ENCODE data around the gene DENND2A.
"Not testable (repeated sequence)": the region's sequence is repeated elsewhere in the genome, so short reads cannot be mapped to it uniquely, and the experiment has no call there.

DENND2A gene

DNA sequence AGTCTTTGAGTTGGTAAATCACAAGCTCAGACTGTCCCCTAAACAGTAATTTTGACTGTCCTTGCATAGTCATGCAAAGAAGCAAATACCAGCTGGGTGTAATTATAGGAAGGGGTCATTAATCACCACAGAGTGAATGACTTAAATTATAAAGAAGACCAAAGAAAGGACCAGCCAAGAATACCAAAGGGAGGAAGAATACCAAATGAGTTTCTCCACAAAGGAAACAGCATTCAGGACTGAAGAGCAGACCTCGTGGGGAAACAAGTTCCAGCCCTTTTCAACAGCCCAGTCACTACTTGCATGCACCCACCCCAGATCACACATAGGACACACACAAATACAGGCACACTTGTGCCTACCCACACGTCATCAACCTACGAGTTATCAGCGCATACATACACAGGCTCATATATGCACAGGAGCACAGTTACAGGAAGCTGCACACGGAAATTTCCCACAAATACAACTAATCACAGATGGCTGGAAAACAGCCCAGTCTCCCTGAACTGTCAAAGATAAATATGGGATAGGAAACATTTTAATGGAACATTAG lies 77.6 kb downstream of the DENND2A start:
- intact Hi-C loops (cut with DNase I), result no loop called here
- peak in 2 of 10 donors; percentile 7 to 21 for DNase-seq

DNA sequence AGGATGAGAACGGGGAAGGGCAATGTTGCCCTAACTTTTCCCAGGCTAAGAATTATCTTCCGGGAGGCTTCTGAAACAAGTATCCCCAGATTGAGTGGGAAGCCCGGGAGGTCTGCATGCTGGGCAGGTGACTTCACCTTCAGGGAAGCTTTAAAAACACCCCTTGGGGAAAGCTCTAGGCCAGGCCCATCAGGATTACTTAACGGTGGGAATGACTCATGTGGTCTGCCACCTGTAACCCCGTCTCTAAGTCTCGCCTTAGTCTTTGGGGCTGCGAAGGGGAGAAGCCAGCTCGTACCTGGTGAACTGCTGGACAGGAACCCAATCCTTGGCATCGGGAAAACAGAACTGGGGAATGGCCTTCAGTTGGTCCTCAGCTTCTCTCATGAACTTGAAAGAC lies 81.2 kb downstream of the DENND2A start:
- peak in 2 of 10 donors; percentile 25 to 27 for DNase-seq
- intact Hi-C loops (cut with DNase I), result no loop called here

DNA sequence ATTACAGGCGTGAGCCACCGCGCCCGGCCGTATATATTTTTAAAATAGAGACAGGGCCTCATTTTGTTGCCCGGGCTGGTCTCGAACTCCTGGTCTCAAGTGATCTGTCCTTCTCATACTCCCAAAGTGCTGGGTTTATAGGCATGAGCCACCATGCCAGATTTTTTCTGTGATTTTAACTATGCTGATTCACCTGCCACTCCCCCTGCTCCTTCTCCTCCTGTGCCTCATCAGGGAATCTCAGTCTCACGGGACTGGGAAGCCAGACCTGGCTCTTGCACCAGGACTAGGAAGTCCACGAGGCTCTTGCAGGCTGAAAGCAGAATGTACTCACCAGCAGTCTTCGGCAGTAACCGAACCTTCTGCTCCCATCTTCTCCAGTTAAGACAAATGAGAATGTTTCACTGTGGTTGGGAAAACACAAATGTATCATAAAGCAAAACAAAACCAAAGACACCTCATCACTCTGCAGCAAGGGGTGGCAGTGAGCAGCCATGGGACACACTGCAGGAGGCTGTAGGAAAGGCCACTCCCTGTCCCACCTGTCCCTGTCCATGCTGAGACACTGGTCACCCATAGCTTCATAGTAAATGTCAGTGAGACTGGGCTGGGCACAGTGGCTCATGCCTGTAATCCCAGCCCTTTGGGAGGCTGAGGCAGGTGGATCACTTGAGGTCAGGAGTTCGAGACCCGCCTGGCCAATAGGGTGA lies 82.6 kb downstream of the DENND2A start:
- intact Hi-C loops (cut with DNase I), result no loop called here
- peak in 2 of 10 donors; percentile 18 to 25 for DNase-seq

DNA sequence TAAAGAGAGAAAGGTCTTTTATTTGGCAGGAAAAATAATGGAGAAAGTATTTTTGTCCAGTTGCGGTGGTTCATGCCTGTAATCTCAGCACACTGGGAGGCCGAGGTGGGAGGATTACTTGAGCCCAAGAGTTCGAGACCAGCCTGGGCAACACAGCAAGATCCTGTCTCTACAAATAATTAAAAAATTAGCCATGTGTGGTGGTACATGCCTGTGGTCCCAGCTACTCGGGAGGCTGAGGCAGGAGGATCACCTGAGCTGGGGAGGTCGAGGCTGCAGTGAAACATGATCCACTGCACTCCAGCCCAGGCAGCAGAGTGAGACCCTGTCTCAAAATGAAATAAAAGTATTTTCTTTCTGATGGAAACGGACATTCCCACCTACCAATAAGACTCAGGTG lies 83.5 kb downstream of the DENND2A start:
- intact Hi-C loops (cut with DNase I), result no loop called here
- DNase-seq, result peak in 2 of 10 donors; percentile 20 to 52

DNA sequence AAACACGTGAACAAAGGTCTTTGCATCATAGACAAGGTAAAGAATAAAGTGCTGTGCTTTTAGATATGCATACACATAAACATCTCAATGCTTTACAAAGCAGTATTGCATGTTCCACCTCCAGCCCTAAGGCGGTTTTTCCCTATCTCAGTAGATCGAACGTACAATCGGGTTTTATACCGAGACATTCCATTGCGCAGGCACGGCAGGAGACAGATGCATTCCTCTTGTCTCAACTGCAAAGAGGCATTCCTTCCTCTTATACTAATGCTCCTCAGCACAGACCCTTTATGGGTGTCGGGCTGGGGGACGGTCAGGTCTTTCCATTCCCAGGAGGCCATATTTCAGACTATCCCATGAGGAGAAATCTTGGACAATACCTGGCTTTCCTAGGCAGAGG lies 87.4 kb downstream of the DENND2A start:
- peak in 1 of 10 donors; percentile 5 for DNase-seq
- intact Hi-C loops (cut with DNase I), result not testable (repeated sequence)

DNA sequence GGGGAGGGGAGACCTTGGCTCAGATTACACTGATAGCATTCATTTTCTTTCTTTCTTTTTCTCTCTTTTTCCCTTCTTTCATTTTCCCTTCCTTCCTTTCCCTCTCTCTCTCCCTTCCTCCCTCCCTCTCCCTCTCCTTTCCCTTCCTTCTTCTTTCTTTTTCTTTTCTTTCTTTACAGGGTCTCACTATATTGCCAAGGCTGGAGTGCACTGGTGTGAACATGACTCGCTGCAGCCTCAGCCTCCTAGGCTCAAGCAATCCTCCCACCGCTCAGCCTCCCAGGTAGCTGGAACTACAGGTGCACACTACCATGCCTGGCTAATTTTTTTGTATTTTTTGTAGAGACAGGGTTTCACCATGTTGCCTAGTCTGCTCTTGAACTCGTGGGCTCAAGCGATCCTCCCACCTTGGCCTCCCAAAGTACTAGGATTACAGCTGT lies 88.4 kb downstream of the DENND2A start:
- intact Hi-C loops (cut with DNase I), result no loop called here

DNA sequence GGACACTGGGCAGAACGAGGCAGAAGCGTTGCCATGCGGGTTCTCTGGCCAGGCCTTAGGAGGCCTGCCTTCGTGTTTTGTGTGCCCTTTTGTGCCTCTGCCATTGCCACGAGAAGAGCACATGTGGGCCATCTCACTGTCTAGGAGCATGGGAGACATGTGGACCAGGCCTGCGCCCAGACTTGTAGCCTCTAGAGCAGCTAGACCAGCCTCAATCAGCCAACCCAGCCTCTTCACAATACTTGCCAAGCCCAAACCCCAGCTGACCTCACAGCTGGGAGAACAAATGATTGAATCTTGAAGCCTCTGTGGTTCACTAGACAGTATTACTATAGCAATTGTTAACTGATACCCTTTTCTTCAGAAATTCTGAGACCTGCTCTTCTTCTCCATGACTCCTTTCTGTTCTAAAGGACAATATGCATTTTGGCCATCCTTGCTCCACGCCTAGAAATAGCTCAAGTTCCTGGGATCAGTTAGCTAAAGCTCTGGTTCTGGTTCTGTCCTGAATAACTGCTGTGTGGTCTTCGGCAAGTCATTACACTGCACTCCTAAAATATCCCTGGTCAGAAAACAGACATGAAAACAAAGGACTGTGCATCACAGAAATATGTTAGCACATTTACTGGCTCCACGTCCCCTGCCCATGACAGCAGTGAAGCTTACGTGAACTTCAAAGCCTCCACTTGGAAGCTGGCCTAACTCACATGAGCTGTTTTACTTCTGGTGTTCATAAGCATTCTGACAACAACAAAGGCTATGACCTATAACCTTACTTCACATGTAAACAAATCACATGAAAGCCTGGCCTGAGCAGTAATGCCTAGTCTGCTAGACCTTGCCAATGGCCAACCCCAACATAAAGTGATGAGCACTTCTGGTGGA lies 89.0 kb downstream of the DENND2A start:
- DNase-seq, result peak in 1 of 10 donors; percentile 53
- intact Hi-C loops (cut with DNase I), result no loop called here

More for the DNA sequence above, 88.4 kb downstream of the DENND2A start:
- peak in 1 of 10 donors; percentile 18 for DNase-seq

DNA sequence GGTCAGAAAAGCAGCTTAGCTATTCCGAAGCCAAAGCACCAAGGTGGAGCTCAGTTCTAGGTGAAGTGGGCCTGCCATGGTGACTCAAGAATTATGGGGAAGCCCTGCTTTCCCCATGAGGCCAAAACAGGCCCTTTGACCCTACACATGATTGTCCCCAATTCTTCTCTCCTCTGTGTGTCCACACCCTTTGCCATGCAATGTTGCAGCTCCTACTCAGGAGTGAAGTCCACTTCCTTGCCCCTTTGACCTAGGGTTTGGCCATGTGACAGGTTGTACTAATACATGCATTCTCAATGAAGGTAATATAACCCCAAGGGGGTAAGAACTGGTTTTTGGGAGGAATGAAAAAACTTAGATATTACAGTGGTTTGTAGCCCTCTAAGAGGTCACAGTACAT lies 93.7 kb downstream of the DENND2A start:
- intact Hi-C loops (cut with DNase I), result no loop called here
- DNase-seq, result no peak

DNA sequence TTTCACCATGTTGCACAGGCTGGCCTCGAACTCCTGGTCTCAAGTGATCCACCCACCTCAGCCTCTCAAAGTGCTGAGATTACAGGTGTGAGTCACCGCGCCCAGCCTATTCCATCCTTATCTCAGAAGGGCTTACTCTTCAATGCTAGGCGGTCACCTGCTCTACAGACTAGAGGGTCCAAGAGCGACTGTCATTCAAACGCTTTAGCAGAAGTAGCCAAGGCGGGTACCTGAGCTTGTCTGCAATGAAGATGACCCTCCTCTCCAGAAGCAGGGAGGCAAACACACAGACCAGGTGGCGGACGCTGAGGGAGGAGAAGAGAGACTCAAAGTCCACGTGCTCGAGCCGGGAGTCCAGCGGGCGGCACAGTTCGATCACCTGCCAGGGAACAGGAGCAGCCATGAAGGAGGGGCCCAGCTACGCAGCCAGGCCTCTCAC lies 96.2 kb downstream of the DENND2A start:
- DNase-seq, result peak in 2 of 10 donors; percentile 60 to 72
- intact Hi-C loops (cut with DNase I), result no loop called here

DNA sequence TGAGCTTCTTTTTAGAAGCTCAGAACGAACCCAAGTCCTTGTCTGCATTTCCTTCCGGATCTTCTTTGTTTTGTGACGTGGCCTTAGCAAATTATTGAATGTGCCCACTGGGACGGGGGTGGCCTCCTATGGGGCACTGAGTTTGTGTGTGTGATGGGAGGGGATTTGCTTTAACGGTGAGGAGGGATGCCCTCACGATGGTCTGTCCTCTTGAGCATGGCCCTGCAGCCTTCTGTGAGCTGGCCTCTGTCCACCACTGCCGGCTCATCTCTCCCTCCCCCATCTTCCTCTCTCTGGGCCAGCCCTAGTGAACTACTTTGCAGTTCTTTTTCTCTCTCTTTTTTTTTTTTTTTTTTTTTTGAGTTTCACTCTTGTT lies 98.4 kb downstream of the DENND2A start:
- intact Hi-C loops (cut with DNase I), result no loop called here

DNA sequence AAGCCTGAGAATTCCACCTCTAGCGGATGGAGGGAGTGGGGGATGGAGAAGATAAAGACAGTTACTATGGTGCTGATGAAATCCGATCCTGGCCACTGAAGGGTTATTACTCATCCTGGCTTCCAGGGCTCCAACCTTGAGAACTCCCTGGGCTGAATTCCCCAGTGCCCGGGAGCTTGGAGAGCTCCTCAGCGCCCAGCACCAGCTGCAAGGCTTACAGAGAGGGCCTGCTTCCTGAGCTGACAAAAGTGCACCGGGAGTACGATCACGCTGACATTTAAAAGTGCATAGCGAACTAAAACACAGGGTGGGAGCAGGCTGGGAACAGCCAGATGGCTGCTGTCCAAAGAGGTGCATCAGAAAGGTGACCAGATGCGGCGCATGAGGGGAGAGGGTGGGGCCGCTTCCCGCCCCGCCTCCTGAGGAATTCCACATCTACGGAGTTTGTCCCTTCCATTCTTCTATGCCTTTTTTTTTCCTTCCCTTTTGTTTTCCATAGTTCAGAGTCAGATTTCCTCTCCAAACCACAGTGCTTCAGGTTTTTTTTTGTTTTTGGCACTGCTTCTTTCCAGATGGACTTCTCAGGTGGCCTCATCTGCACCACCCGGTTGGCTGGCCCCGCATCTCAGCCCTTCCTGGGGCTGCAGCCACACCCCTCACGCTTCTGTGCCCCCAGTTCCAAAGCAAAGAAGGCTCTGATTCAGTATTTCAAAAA lies 98.9 kb downstream of the DENND2A start:
- peak in 2 of 10 donors; percentile 40 to 71 for DNase-seq
- intact Hi-C loops (cut with DNase I), result no loop called here

More for the DNA sequence above, 98.4 kb downstream of the DENND2A start:
- DNase-seq, result peak in 2 of 10 donors; percentile 74 to 82

DNA sequence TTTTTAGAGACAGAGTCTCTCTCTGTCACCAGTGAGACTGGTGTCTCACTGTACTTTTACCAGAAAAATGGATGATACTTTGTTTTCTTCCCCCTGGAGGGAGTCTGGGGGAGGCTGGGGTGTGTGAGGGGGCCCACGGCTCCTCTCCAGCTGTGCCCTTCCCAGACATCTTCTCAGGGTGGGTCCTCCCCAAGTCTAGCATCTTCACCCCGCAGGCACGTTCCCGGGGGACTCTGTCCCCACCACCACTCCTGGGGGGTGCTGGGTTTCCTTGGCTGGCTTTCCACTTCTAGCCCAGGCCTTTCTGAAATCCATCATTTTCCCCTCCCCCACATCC lies 99.5 kb downstream of the DENND2A start:
- intact Hi-C loops (cut with DNase I), result no loop called here
- peak in 2 of 10 donors; percentile 36 to 44 for DNase-seq

DNA sequence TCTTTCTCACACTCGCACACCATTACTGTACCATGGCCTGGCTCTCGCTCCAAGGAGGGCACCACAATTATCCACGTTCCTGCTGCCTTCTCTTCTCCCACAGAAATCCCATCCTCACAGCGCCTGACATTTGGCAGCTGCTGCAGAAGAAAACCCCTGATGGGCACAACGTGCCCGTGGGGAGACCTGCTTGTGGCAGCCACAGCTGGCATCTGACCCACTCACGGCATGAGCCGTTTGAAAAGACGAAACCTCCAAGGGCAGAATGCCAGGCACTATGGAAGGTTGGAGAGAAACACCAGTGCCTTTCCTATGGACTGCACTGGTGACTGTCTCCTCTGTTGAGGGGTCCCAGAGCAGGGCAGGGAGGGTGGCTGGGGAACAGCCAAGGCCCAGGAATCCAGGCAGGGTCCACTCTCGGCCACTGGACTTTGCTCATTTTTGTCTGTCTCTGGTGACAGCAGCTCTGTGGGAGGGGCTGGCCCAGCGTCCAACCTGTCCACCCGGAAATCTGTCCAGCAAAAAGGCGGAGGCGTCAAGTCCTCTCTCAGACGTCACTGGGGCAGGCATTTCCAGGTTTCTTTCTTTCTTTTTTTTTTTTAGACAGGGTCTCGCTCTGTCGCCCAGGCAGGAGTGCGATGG lies 100.4 kb downstream of the DENND2A start:
- intact Hi-C loops (cut with DNase I), result no loop called here

DNA sequence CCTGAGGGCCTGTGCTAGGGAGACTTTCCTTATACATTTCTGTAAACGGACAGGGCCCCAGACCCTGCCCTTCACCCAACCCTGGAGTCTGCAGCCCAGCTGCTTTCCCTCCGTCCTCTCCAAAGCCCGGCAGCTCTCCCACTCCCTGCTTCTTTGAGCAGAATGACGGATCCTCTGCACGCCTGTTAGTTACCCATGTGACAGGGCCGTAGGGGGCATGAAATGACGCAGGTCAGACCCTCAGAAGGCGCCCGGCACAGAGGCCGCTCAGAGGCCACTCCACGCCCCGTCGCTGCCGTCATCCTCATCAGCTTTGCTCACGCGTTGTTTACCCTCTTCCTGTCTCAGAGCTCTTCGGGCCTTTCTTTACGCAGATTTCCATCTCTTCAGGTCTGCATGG lies 101.2 kb downstream of the DENND2A start:
- intact Hi-C loops (cut with DNase I), result no loop called here
- DNase-seq, result peak in 2 of 10 donors; percentile 53 to 70

More for the DNA sequence above, 100.4 kb downstream of the DENND2A start:
- DNase-seq, result peak in 2 of 10 donors; percentile 36 to 46

DNA sequence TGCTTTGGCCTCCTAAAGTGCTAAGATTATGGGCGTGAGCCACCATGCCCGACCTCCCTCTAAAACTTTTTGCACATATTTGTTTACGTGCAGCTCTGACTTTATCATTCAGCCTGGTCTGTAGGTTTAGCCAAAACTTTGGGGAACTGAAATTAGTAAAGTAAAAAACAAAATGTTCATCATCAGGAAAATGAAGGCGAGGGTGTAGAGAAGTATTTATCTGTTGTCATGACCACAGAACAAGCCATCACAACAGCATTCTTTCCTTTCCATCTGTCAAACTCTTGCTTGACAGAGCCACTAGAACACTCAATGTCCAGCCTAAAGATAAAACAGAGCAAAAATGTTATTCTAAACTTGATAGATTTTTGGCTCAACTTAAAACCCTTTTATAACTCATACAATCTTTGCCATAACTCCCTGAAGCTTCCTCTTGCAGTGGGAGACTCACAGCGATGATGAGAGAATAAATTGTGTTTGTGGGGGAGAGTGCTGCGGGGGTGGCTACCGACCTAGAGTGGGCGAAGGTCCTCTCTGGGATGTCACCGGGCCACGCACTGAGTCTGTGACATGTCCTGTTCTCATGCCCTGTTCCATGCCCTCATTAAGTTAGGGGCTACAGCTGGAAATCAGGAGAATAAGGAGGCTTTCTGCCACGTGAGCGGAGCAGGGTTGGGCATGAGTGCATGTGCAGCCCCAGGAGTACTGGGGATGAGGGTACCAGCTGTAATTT lies 102.7 kb downstream of the DENND2A start:
- intact Hi-C loops (cut with DNase I), result no loop called here
- peak in 2 of 10 donors; percentile 52 to 58 for DNase-seq

DNA sequence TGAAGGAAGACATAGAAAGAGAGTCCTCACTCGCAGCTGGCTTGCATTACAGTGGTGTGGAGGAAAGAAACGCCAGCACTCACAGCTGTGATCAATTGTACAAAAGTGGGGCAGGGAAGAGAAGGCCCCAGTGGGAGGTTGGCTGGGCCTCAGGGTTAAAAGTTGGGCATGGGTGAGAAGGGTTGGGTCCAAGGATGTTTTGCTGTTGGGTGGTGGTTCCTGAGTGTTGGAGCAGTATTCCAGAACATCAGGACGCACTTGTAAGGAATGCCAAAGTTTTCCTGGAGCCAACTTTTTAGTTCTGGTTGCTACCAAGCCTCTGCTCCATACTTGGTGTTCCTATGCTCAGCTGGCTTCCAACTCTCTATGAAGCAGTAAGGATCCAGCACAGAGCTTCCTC lies 105.9 kb downstream of the DENND2A start:
- intact Hi-C loops (cut with DNase I), result no loop called here
- peak in 2 of 10 donors; percentile 9 to 22 for DNase-seq

DNA sequence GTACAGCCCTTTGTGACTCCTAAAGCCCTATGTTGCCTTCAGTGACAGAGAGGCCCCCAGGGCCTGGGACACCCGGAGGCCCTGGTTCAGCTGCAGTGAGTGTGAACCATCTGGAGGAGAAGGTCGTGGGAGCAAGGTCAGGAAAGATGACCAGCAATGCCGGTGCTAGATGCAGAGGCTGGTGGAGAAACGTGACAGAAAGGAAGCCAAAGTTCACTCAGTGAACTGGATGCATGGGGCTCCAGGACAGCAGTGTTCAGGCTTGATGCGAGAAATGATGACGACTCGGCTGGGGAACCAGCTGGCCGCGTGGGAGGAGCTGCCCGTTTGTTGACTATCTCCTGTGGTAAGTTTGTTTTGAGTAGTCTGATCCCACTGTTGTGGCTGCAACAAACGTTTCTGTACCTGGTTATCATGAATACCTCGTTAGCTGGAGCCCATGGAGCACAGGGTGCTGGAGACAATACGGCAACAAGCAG lies 107.2 kb downstream of the DENND2A start:
- peak in 2 of 10 donors; percentile 40 to 83 for DNase-seq
- intact Hi-C loops (cut with DNase I), result no loop called here

DNA sequence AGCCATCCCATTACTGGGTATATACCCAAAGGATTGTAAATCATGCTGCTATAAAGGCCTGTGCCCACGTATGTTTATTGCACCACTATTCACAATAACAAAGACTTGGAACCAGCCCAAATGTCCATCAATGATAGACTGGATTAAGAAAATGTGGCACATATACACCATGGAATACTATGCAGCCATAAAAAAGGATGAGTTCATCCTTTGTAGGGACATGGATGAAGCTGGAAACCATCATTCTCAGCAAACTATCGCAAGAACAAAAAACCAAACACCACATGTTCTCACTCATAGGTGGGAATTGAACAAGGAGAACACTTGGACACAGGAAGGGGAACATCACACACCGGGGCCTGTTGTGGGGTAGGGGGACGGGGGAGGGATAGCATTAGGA lies 111.2 kb downstream of the DENND2A start:
- DNase-seq; intact Hi-C loops (cut with DNase I): not testable (repeated sequence)
